ENCODE data around the gene PROSER2. TPM values are rescaled to one million over a fixed set of nuclear protein-coding genes. Genes with fewer than 3 reads are reported as not detected.

PROSER2 gene
- total RNA-seq, 1 experiment from 2014 or later = 10.6 TPM

GRCh38 chr10:11827414-11827813 is 4.3 kb downstream of the PROSER2 start:
- H3K9me3 ChIP-seq (ENCODE audit: control insufficient read depth, low read depth, low read length) = no peaks in the 10 kb centered on the region
- no peak overlapping the region for H3K27ac ChIP-seq (ENCODE audit: insufficient read length, low read depth, low read length)
- no peak overlapping the region for H3K27ac Mint-ChIP-seq
- H4K20me1 ChIP-seq (ENCODE audit: control insufficient read depth, insufficient read depth, insufficient read length) = no peaks in the 10 kb centered on the region
- no peak overlapping the region for H3K14ac ChIP-seq (ENCODE audit: insufficient read depth, low read length)
- H3K27me3 Mint-ChIP-seq (ENCODE audit: low read depth) = peaks cover 21% of the 10 kb centered on the region
- no peak overlapping the region for H2AK5ac ChIP-seq (ENCODE audit: insufficient read length, low read length)
- H3K4me2 ChIP-seq (ENCODE audit: insufficient read depth, insufficient read length, low read length) = no peak overlapping the region
- no peak overlapping the region for H4K8ac ChIP-seq (replicated peaks; ENCODE audit: insufficient read length, low read depth, low read length)
- no peaks in the 10 kb centered on the region; the same call in 1 of the 2 replicates for H3K27me3 ChIP-seq (ENCODE audit: insufficient read depth, low read length)
- no peak overlapping the region for H3K4me3 Mint-ChIP-seq
- TF ChIP-seq CTCF (conservative IDR thresholded peaks at IDR 0.05) = no peak
- no peak overlapping the region for H2BK12ac ChIP-seq (ENCODE audit: insufficient read length, low read depth, low read length)
- H3K79me1 ChIP-seq (ENCODE audit: insufficient read depth, low read depth, low read length, poor library complexity, severe bottlenecking) = no peaks in the 10 kb centered on the region
- H3K9me3 Mint-ChIP-seq = no peaks in the 10 kb centered on the region
- no peaks in the 10 kb centered on the region for H3K79me2 ChIP-seq (ENCODE audit: insufficient read depth, low read length)
- peaks cover 7% of the 10 kb centered on the region; the same call in 1 of the 2 replicates for H3K4me1 ChIP-seq (ENCODE audit: insufficient read depth, low read length)
- H3K4me1 Mint-ChIP-seq = peaks cover 43 to 47% of the 10 kb centered on the region in 2 experiments
- no peak overlapping the region for H2BK15ac ChIP-seq (ENCODE audit: low read depth, low read length)
- H2BK120ac ChIP-seq (ENCODE audit: low read depth, low read length, poor library complexity, severe bottlenecking) = no peak overlapping the region
- H4K91ac ChIP-seq (ENCODE audit: insufficient read length, low read depth, low read length) = no peak overlapping the region
- H3K9ac ChIP-seq (ENCODE audit: extremely low read depth, insufficient read length, low read length) = no peak overlapping the region
- no peak overlapping the region for H3K4ac ChIP-seq (ENCODE audit: low read depth, low read length)
- H4K5ac ChIP-seq (ENCODE audit: insufficient read length, low read depth, low read length) = no peak overlapping the region
- no peak overlapping the region for H2BK20ac ChIP-seq (ENCODE audit: low read depth, low read length, poor library complexity, severe bottlenecking)
- DNase-seq = no peak
- H3K56ac ChIP-seq (ENCODE audit: insufficient read length, low read depth, low read length) = no peak overlapping the region
- H2AFZ ChIP-seq (ENCODE audit: low read length) = no peak overlapping the region
- no peaks in the 10 kb centered on the region for H3K36me3 Mint-ChIP-seq (ENCODE audit: insufficient read depth in 1 of 3, low read depth in 3 of 3)
- H3K18ac ChIP-seq (ENCODE audit: insufficient read length, low read depth, low read length) = no peak overlapping the region
- no peak overlapping the region for H3T11ph ChIP-seq (ENCODE audit: low read length)
- no peak overlapping the region for H3K23ac ChIP-seq (ENCODE audit: insufficient read length, low read depth, low read length)
- no peak overlapping the region for H2BK5ac ChIP-seq (ENCODE audit: insufficient read length, low read length)
- H3K23me2 ChIP-seq (ENCODE audit: insufficient read length, low read depth, low read length, poor library complexity, severe bottlenecking) = no peaks in the 10 kb centered on the region
- WGBS (ENCODE audit: extremely low coverage, insufficient read length, low lambda C conversion rate) = no CpG with 5 or more reads among the region's 6 CpGs
